ENCODE data around the gene ZDHHC14.

Gene ZDHHC14

DNA sequence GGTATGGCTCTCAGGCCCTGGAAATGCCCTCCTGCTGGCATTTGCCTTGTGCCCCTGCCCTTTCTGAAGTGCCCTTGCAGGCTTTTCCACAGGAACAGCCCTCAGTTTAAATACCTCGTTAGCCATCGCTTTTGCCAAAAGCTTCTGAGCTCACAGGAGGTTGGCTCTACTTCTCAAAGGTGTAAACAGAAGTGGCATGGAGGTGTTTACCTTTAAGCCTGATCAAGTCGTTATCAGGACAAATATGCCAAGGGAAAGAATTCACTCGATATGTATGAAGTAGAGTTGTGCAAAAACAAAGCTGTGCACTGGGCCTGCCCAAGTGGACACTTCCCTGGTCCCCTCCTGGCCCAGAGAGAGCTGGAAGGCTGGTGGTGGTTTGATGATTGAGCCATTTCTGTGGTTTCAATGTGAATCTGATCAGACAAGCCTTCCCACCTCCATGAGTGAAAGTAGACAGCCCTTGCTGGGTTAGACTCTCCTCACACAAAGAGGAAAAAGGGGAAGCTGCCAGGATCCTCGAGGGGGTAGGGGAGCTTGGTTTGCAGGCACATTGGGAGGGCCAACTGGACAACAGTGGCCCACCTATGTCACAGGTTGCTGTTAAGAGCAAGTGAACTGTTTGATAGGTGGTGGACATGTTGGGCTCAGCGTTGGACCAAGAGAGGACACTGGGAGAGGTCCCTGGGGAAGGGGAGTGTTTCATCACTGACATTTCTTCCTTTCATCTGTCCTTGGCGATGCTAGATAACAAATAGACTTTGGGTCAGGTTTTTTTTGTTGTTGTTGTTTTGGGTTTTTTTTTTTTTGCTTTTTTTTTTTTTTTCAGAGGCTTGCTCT lies 98.7 kb downstream of the ZDHHC14 start:
- Histone ChIP-seq H3K4me3 (ENCODE audit: low read length) (no peak overlapping the region), H3K4me2 (ENCODE audit: low read depth, low read length) (no peak overlapping the region), H3K27me3 (replicated peaks; ENCODE audit: insufficient read depth, low read length) (no peaks in the 10 kb centered on the region), H3K27ac (ENCODE audit: low read length) (no peak overlapping the region), H3K9ac (ENCODE audit: low read length) (no peak overlapping the region), H4K20me1 (ENCODE audit: insufficient read depth, low read length) (no peaks in the 10 kb centered on the region), H3K79me2 (ENCODE audit: low read length) (no peaks in the 10 kb centered on the region), H3K36me3 (replicated peaks; ENCODE audit: insufficient read depth, low read length) (no peaks in the 10 kb centered on the region), H3K4me1 (ENCODE audit: low read length) (no peaks in the 10 kb centered on the region), H3K9me2 (replicated peaks; ENCODE audit: insufficient read depth, low read length) (no peaks in the 10 kb centered on the region), H2AFZ (ENCODE audit: low read length) (no peak overlapping the region), H3K9me3 (replicated peaks; ENCODE audit: insufficient read depth, low read length) (no peaks in the 10 kb centered on the region), H3F3A (ENCODE audit: insufficient read depth, low read length) (no peaks in the 10 kb centered on the region)
- DNase-seq: no peak
- TF ChIP-seq EZH2 (optimal IDR thresholded peaks at IDR 0.05; ENCODE audit: low read depth, low read length) (no peak), EZH2phosphoT487 (IDR thresholded peaks at IDR 0.05; ENCODE audit: low read length) (no peak)
- TF ChIP-seq, protein P1, sequence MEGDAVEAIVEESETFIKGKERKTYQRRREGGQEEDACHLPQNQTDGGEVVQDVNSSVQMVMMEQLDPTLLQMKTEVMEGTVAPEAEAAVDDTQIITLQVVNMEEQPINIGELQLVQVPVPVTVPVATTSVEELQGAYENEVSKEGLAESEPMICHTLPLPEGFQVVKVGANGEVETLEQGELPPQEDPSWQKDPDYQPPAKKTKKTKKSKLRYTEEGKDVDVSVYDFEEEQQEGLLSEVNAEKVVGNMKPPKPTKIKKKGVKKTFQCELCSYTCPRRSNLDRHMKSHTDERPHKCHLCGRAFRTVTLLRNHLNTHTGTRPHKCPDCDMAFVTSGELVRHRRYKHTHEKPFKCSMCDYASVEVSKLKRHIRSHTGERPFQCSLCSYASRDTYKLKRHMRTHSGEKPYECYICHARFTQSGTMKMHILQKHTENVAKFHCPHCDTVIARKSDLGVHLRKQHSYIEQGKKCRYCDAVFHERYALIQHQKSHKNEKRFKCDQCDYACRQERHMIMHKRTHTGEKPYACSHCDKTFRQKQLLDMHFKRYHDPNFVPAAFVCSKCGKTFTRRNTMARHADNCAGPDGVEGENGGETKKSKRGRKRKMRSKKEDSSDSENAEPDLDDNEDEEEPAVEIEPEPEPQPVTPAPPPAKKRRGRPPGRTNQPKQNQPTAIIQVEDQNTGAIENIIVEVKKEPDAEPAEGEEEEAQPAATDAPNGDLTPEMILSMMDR (IDR thresholded peaks at IDR 0.05; ENCODE audit: low read length): no peak

DNA sequence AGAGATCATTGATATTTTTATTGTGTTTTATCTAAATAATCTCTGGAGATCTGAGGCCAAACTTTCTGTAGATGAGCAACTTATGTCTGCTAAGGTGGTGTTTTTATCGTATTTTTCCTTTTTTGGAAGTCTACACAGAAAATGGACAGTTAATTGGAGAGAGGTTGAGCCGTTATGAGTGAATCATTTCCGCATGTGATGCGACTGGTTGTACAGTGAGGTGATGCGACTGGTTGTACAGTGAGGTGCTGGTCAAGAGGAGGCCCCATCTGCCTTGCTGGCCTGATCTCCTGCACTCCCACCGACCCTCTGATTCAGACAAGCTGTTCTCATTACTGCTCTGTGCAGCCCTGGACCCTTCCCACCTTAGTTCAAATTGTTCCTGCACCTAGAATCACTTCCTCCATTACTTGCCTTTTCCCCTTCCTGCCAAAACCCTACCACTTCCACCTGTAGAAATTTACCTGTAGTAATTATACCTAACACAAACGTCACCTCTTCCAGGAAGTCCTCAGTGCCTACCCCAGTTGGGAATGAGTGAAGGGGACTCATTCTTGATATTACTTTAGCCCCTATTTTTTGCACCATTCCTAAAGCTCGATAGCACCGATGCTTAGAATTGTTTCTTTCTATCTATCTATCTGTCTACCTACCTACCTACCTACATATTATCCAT lies 100.3 kb downstream of the ZDHHC14 start:
- DNase-seq: no peak
- Histone ChIP-seq H3K4me3 (ENCODE audit: low read length) (no peak overlapping the region), H3K27me3 (replicated peaks; ENCODE audit: insufficient read depth, low read length) (no peaks in the 10 kb centered on the region), H3K36me3 (replicated peaks; ENCODE audit: insufficient read depth, low read length) (no peaks in the 10 kb centered on the region), H3K79me2 (ENCODE audit: low read length) (no peaks in the 10 kb centered on the region), H4K20me1 (ENCODE audit: insufficient read depth, low read length) (no peaks in the 10 kb centered on the region), H3F3A (ENCODE audit: insufficient read depth, low read length) (no peaks in the 10 kb centered on the region), H3K4me1 (ENCODE audit: low read length) (no peaks in the 10 kb centered on the region), H3K9me2 (replicated peaks; ENCODE audit: insufficient read depth, low read length) (no peaks in the 10 kb centered on the region), H2AFZ (ENCODE audit: low read length) (no peak overlapping the region), H3K9me3 (replicated peaks; ENCODE audit: insufficient read depth, low read length) (no peaks in the 10 kb centered on the region), H3K9ac (ENCODE audit: low read length) (no peak overlapping the region), H3K27ac (ENCODE audit: low read length) (no peak overlapping the region), H3K4me2 (ENCODE audit: low read depth, low read length) (no peak overlapping the region)
- TF ChIP-seq EZH2phosphoT487 (IDR thresholded peaks at IDR 0.05; ENCODE audit: low read length): no peak

DNA sequence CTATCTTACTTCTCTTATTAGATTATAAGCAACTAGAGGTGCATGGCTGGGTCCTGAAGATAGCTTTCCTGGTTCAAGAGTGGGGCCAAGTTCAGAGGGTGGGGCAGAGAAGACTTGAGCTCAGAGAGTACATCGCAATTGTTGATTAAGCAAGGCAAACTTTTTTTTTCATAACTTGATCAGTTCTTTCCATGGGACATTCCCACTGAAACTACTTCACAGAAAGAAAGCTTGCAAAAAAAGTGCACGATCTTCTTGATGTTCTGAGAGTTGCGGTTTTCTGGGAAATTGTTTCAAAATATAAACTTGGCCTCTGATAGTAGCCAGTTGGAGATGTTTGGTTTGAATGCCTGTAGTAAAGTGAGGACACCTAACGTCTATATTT lies 100.9 kb downstream of the ZDHHC14 start:
- no peak for DNase-seq
- H2AFZ ChIP-seq (ENCODE audit: low read length): no peak overlapping the region
- H3K27me3 ChIP-seq (replicated peaks; ENCODE audit: insufficient read depth, low read length): no peaks in the 10 kb centered on the region
- H3K36me3 ChIP-seq (replicated peaks; ENCODE audit: insufficient read depth, low read length): no peaks in the 10 kb centered on the region
- no peak overlapping the region for H3K4me2 ChIP-seq (ENCODE audit: low read depth, low read length)
- H3K79me2 ChIP-seq (ENCODE audit: low read length): no peaks in the 10 kb centered on the region
- no peak overlapping the region for H3K4me3 ChIP-seq (ENCODE audit: low read length)
- no peak overlapping the region for H3K27ac ChIP-seq (ENCODE audit: low read length)
- no peaks in the 10 kb centered on the region for H3F3A ChIP-seq (ENCODE audit: insufficient read depth, low read length)
- no peaks in the 10 kb centered on the region for H3K9me3 ChIP-seq (replicated peaks; ENCODE audit: insufficient read depth, low read length)
- H3K9me2 ChIP-seq (replicated peaks; ENCODE audit: insufficient read depth, low read length): no peaks in the 10 kb centered on the region
- H3K4me1 ChIP-seq (ENCODE audit: low read length): no peaks in the 10 kb centered on the region
- H3K9ac ChIP-seq (ENCODE audit: low read length): no peak overlapping the region
- TF ChIP-seq, protein P1 (IDR thresholded peaks at IDR 0.05; ENCODE audit: low read length): no peak
- TF ChIP-seq EZH2 (optimal IDR thresholded peaks at IDR 0.05; ENCODE audit: low read depth, low read length) (no peak), EZH2phosphoT487 (IDR thresholded peaks at IDR 0.05; ENCODE audit: low read length) (no peak)
- H4K20me1 ChIP-seq (ENCODE audit: insufficient read depth, low read length): no peaks in the 10 kb centered on the region

DNA sequence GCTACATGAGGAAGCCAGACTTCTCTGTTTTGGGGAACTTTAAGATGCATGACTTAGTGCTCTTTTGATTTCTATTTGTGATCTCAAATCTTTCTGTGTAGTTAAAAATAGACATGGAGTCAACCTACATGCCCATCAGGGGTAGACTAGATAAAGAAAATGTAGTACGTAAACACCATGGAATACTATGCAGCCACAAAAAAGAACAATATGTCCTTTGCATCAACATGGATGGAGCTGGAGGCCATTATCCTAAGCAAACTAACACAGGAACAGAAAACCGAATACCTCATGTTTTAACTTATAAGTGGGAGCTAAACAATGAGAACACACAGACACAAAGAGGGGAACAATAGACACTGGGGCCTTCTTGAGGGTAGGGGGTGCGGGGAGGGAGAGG lies 102.8 kb downstream of the ZDHHC14 start:
- Histone ChIP-seq H3K27me3 (replicated peaks; ENCODE audit: insufficient read depth, low read length) (no peaks in the 10 kb centered on the region), H4K20me1 (ENCODE audit: insufficient read depth, low read length) (no peaks in the 10 kb centered on the region), H3K9me2 (replicated peaks; ENCODE audit: insufficient read depth, low read length) (no peaks in the 10 kb centered on the region), H3K27ac (ENCODE audit: low read length) (no peak overlapping the region), H3F3A (ENCODE audit: insufficient read depth, low read length) (no peaks in the 10 kb centered on the region), H3K4me1 (ENCODE audit: low read length) (no peaks in the 10 kb centered on the region), H3K4me3 (ENCODE audit: low read length) (no peak overlapping the region), H3K36me3 (replicated peaks; ENCODE audit: insufficient read depth, low read length) (no peaks in the 10 kb centered on the region), H3K9ac (ENCODE audit: low read length) (no peak overlapping the region), H3K4me2 (ENCODE audit: low read depth, low read length) (no peak overlapping the region), H3K79me2 (ENCODE audit: low read length) (no peaks in the 10 kb centered on the region), H3K9me3 (replicated peaks; ENCODE audit: insufficient read depth, low read length) (no peaks in the 10 kb centered on the region), H2AFZ (ENCODE audit: low read length) (no peak overlapping the region)
- TF ChIP-seq EZH2phosphoT487 (IDR thresholded peaks at IDR 0.05; ENCODE audit: low read length) (no peak), EZH2 (optimal IDR thresholded peaks at IDR 0.05; ENCODE audit: low read depth, low read length) (no peak)
- TF ChIP-seq, protein P1 (IDR thresholded peaks at IDR 0.05; ENCODE audit: low read length): no peak
- DNase-seq: no peak
